WTC11 (cell line): ENCODE results near the gene NAT9.

ENCODE experiments used
- CTCF ChIP-seq: fragments of 200-600 bp; IDR thresholded peaks from 2 replicates; pipeline ENCODE4 v1.8.0; 2022; ENCODE audit warnings: antibody characterized with exemption
- ELF4 ChIP-seq: sonication (generic); formaldehyde crosslinking; IDR thresholded peaks from 2 replicates; pipeline ENCODE4 v1.8.1; 2022; ENCODE audit warnings: low read depth, mild to moderate bottlenecking, moderate library complexity, missing genetic modification reagents
- FOXK1 ChIP-seq: sonication (generic); formaldehyde crosslinking; IDR thresholded peaks from 2 replicates; pipeline ENCODE4 v1.8.0; 2022; ENCODE audit warnings: mild to moderate bottlenecking, moderate library complexity, missing genetic modification reagents
- PREB ChIP-seq: sonication (generic); formaldehyde crosslinking; IDR thresholded peaks from 2 replicates; pipeline ENCODE4 v1.8.1; 2022; ENCODE audit warnings: mild to moderate bottlenecking, missing genetic modification reagents, moderate library complexity, borderline replicate concordance
- ZBTB43 ChIP-seq: sonication (generic); formaldehyde crosslinking; IDR thresholded peaks from 2 replicates; pipeline ENCODE4 v1.8.1; 2023; ENCODE audit warnings: mild to moderate bottlenecking, missing genetic modification reagents

GRCh38 chr17:74746922-74747321 lies 29.2 kb downstream of the NAT9 start:
- TF ChIP-seq CTCF (no peak), FOXK1 (CRISPR knock-in tag) (no peak), ZBTB43 (CRISPR knock-in tag) (no peak), ELF4 (CRISPR knock-in tag) (no peak), PREB (CRISPR knock-in tag) (no peak)
